Esophagus squamous epithelium (tissue), 5 donors: ENCODE results near the gene SURF2. TPM values are rescaled to one million over a fixed set of nuclear protein-coding genes. Genes with fewer than 3 reads are reported as not detected.
"Not testable (repeated sequence)": the region's sequence is repeated elsewhere in the genome, so short reads cannot be mapped to it uniquely, and the experiment has no call there.

Source experiments
- DNase-seq: peaks from one replicate; lab custom pipeline; 2025; lab: John Stamatoyannopoulos, UW
- H3K27ac ChIP-seq, 4 donors: fragments of 200-600 bp; sonication (generic); one replicate each; pipeline ENCODE4 v1.5.1; 2016 to 2019; ENCODE audit warnings: mild to moderate bottlenecking in 1 of 4
- H3K27me3 ChIP-seq, 4 donors: fragments of 200-600 bp; sonication (generic); 1 replicate in 3 of 4; 2 replicates in 1 of 4; pipeline versions ENCODE4 v1.5.1 to v1.6.0; 2017 to 2021; ENCODE audit warnings: antibody characterized with exemption in 1 of 4
- H3K36me3 ChIP-seq, 3 donors: fragments of 200-600 bp; sonication (generic); one replicate each; pipeline ENCODE4 v1.5.1; 2016 to 2019
- H3K4me1 ChIP-seq, 3 donors: fragments of 200-600 bp; sonication (generic); one replicate each; pipeline ENCODE4 v1.5.1; 2017 to 2019
- H3K4me3 ChIP-seq, 4 donors: fragments of 200-600 bp; sonication (generic); 1 replicate in 3 of 4; 2 replicates in 1 of 4; pipeline ENCODE4 v1.5.1; 2016 to 2019; ENCODE audit warnings: mild to moderate bottlenecking in 2 of 4, moderate library complexity in 1 of 4
- H3K9me3 ChIP-seq, 3 donors: fragments of 200-600 bp; sonication (generic); one replicate each; pipeline ENCODE4 v1.5.1; 2016 to 2019
- CTCF ChIP-seq, 6 experiments: fragments of 450-650 bp in 4 of 6; fragments of 200-600 bp in 2 of 6; sonication (generic) in 2 of 6; IDR thresholded peaks; one replicate each; pipeline ENCODE4 v1.5.1; 2016 to 2019; ENCODE audit warnings: antibody characterized with exemption in 6 of 6, mild to moderate bottlenecking in 4 of 6, moderate library complexity in 4 of 6
- POLR2A ChIP-seq, 4 donors: fragments of 450-650 bp; IDR thresholded peaks; one replicate each; pipeline ENCODE4 v1.6.1; 2017; ENCODE audit warnings: antibody characterized with exemption in 4 of 4, mild to moderate bottlenecking in 4 of 4, moderate library complexity in 3 of 4
- whole genome bisulfite sequencing, 2 donors: methylation state at CpG; one replicate each; pipeline ENCODE4 v1.1.5; 2018; 5-methylcytosine and 5-hydroxymethylcytosine counted together
- intact Hi-C: fragments of 100-400 bp; cut with DNase I; formaldehyde crosslinking; loops from one replicate; pipeline ENCODE4 v1.15.0; 2022
- total RNA-seq, 4 donors: library from RNA; depleted of rRNA; stranded (reverse); fragments of >200 nt; gene quantifications; one replicate each; pipeline ENCODE4 v1.1.0, GENCODE V29; 2016
- donor health status: DM: yes; HTN: yes; CAD: no.

SURF2 gene
- total RNA-seq: 10 to 100 TPM; 30.1 to 36.8 (median 33.6) TPM

GRCh38 chr9:133356391-133357091, at the start of gene SURF2, which contains the start of gene SURF1:
TSS of gene SURF2 (plus strand) at chr9:133356550. CDS start at chr9:133356593, 43 bp downstream.
TSS of gene SURF1 (minus strand) at chr9:133356487. CDS start at chr9:133356453, 34 bp downstream.
- Histone ChIP-seq H3K27ac (peak within 1 kb of the TSS; percentile 76 to 91 (median 88)), H3K27me3 (no peaks in the 10 kb centered on the region), H3K36me3 (peaks cover 9 to 64% (median 26%) of the 10 kb centered on the region in 3 donors), H3K4me3 (peak within 1 kb of the TSS; percentile 73 to 93 (median 82)), H3K9me3 (no peaks in the 10 kb centered on the region), H3K4me1 (peaks cover 17 to 63% (median 20%) of the 10 kb centered on the region in 3 donors)
- intact Hi-C loops: no loop called here
- TF ChIP-seq POLR2A (IDR thresholded peaks at IDR 0.05) (peak in 2 of 4 donors; percentile 56 to 70), CTCF (IDR thresholded peaks at IDR 0.05) (peak in 2 of 6 experiments; percentile 11 to 16)
- DNase-seq: no peak
- 0% methylated on average over 1 of the region's 78 CpGs; no CpG with 5 or more reads in 1 of the 2 donors for WGBS, 2 donors

GRCh38 chr9:133307301-133307700, 49.0 kb upstream of the SURF2 start:
- no peak overlapping the region for H3K27ac ChIP-seq
- no peak for DNase-seq
- intact Hi-C loops: no loop called here
- no peak for TF ChIP-seq CTCF (IDR thresholded peaks at IDR 0.05)
- TF ChIP-seq POLR2A (IDR thresholded peaks at IDR 0.05): no peak
- H3K9me3 ChIP-seq: no peaks in the 10 kb centered on the region
- 81 to 84% methylated on average over 16 of the region's 16 CpGs for WGBS, 2 donors
- peaks cover 0 to 32% (median 0%) of the 10 kb centered on the region in 4 donors for H3K27me3 ChIP-seq
- H3K36me3 ChIP-seq: no peaks in the 10 kb centered on the region
- H3K4me3 ChIP-seq: no peak overlapping the region
- peaks cover 0 to 9% (median 3%) of the 10 kb centered on the region in 3 donors for H3K4me1 ChIP-seq

- no peak for DNase-seq
- Histone ChIP-seq H3K36me3 (no peaks in the 10 kb centered on the region), H3K4me1 (peaks cover 0 to 2% (median 0%) of the 10 kb centered on the region in 3 donors), H3K27ac (no peak overlapping the region), H3K9me3 (no peaks in the 10 kb centered on the region), H3K27me3 (peaks cover 0 to 20% (median 0%) of the 10 kb centered on the region in 4 donors), H3K4me3 (no peak overlapping the region)
- TF ChIP-seq CTCF (IDR thresholded peaks at IDR 0.05): no peak
- intact Hi-C loops: no loop called here
- WGBS, 2 donors: 70 to 79% methylated on average over 6 of the region's 6 CpGs
Observed at GRCh38 chr9:133309608-133310007, 46.7 kb upstream of the SURF2 start.

- no peak overlapping the region for H3K4me3 ChIP-seq
- WGBS, 2 donors: 60 to 68% methylated on average over 2 of the region's 2 CpGs
- H3K27me3 ChIP-seq: no peaks in the 10 kb centered on the region
- H3K36me3 ChIP-seq: no peaks in the 10 kb centered on the region
- intact Hi-C loops: no loop called here
- no peak for DNase-seq
- no peak overlapping the region for H3K27ac ChIP-seq
- H3K9me3 ChIP-seq: no peaks in the 10 kb centered on the region
- TF ChIP-seq CTCF (IDR thresholded peaks at IDR 0.05) (no peak), POLR2A (IDR thresholded peaks at IDR 0.05) (no peak)
- no peaks in the 10 kb centered on the region for H3K4me1 ChIP-seq
Observed at GRCh38 chr9:133315997-133316396, 40.4 kb upstream of the SURF2 start.

GRCh38 chr9:133317551-133317950, 38.8 kb upstream of the SURF2 start:
- intact Hi-C loops, H3K36me3 ChIP-seq, DNase-seq, H3K4me1 ChIP-seq, H3K4me3 ChIP-seq, H3K27ac ChIP-seq, H3K27me3 ChIP-seq, H3K9me3 ChIP-seq: not testable (repeated sequence)
- 38% methylated on average over 3 of the region's 13 CpGs; no CpG with 5 or more reads in 1 of the 2 donors for WGBS, 2 donors
